ENCODE measurements around the gene CNMD. TPM values are rescaled to one million over a fixed set of nuclear protein-coding genes. Genes with fewer than 3 reads are reported as not detected.

The CNMD gene
- total RNA-seq = not detected
- long read RNA-seq = 0 reads

GRCh38 chr13:52739468-52740071 is at the start of gene CNMD:
TSS of gene CNMD (minus strand) at chr13:52739820. CDS start at chr13:52739701, 119 bp downstream.
- no peak for DNase-seq (ENCODE audit: low spot score)

- DNase-seq (ENCODE audit: low spot score) = no peak
Measured at GRCh38 chr13:52788011-52788410, 48.4 kb upstream of the CNMD start.

GRCh38 chr13:52787235-52787634 is 47.6 kb upstream of the CNMD start:
- no peak for DNase-seq (ENCODE audit: low spot score)

GRCh38 chr13:52786766-52787165 is 47.1 kb upstream of the CNMD start:
- DNase-seq (ENCODE audit: low spot score) = no peak

GRCh38 chr13:52785739-52786138 is 46.1 kb upstream of the CNMD start:
- DNase-seq (ENCODE audit: low spot score) = no peak

GRCh38 chr13:52784591-52785340 is 45.1 kb upstream of the CNMD start:
- DNase-seq (ENCODE audit: low spot score) = no peak

GRCh38 chr13:52783943-52784342 is 44.3 kb upstream of the CNMD start:
- DNase-seq (ENCODE audit: low spot score) = no peak

GRCh38 chr13:52782471-52783448 is 43.1 kb upstream of the CNMD start:
- DNase-seq (ENCODE audit: low spot score) = no peak

GRCh38 chr13:52780611-52781010 is 41.0 kb upstream of the CNMD start:
- DNase-seq (ENCODE audit: low spot score) = no peak

- DNase-seq (ENCODE audit: low spot score) = no peak
Measured at GRCh38 chr13:52780092-52780491, 40.5 kb upstream of the CNMD start.

- DNase-seq (ENCODE audit: low spot score) = no peak
Measured at GRCh38 chr13:52779103-52779502, 39.5 kb upstream of the CNMD start.

- DNase-seq (ENCODE audit: low spot score) = no peak
Measured at GRCh38 chr13:52776726-52777125, 37.1 kb upstream of the CNMD start.

GRCh38 chr13:52775511-52775910 is 35.9 kb upstream of the CNMD start:
- no peak for DNase-seq (ENCODE audit: low spot score)

- DNase-seq (ENCODE audit: low spot score) = no peak
Measured at GRCh38 chr13:52767949-52768516, 28.4 kb upstream of the CNMD start.

GRCh38 chr13:52765611-52766390 is 26.2 kb upstream of the CNMD start:
- no peak for DNase-seq (ENCODE audit: low spot score)

GRCh38 chr13:52760077-52760476 is 20.5 kb upstream of the CNMD start:
- DNase-seq (ENCODE audit: low spot score) = no peak

GRCh38 chr13:52758114-52758513 is 18.5 kb upstream of the CNMD start:
- no peak for DNase-seq (ENCODE audit: low spot score)

GRCh38 chr13:52751196-52751595 is 11.6 kb upstream of the CNMD start:
- DNase-seq (ENCODE audit: low spot score) = no peak

GRCh38 chr13:52750713-52751112 is 11.1 kb upstream of the CNMD start:
- no peak for DNase-seq (ENCODE audit: low spot score)

- no peak for DNase-seq (ENCODE audit: low spot score)
Measured at GRCh38 chr13:52749419-52749818, 9.8 kb upstream of the CNMD start.

GRCh38 chr13:52746141-52746540 is 6.5 kb upstream of the CNMD start:
- DNase-seq (ENCODE audit: low spot score) = no peak
